Measurements from ENCODE around the gene TOMM34. TPM values are rescaled to one million over a fixed set of nuclear protein-coding genes. Genes with fewer than 3 reads are reported as not detected.

Gene TOMM34
- total RNA-seq: 11.1 TPM

- Histone ChIP-seq H3K4me1 (peaks cover 0 to 11% of the 10 kb centered on the region in 2 donors), H3K27ac (peak within 1 kb of the TSS; percentile 79 to 87), H3K36me3 (peaks cover 4 to 6% of the 10 kb centered on the region in 2 donors), H3K9me3 (no peaks in the 10 kb centered on the region), H3K27me3 (no peaks in the 10 kb centered on the region), H3K4me3 (peak within 1 kb of the TSS; percentile 79 to 89)
- TF ChIP-seq CTCF (IDR thresholded peaks at IDR 0.05): peak in 1 of 3 experiments; percentile 8
- DNase-seq (ENCODE audit: low spot score in 2 of 2): peak; percentile 80 to 97
- intact Hi-C loops (cut with DNase I): loop anchor here (1.0 to 10.0 kb wide), 6 partner anchors 73 to 815 kb away; partner anchors contain the start of genes DBNDD2, FITM2, KCNK15 and OSER1
Measured at GRCh38 chr20:44960103-44960852, at the start of gene TOMM34. TSS of gene TOMM34 (minus strand) at chr20:44960397. CDS start at chr20:44960333, 64 bp downstream.

GRCh38 chr20:45008521-45009049 lies 48.4 kb upstream of the TOMM34 start:
- Histone ChIP-seq H3K4me3 (no peak overlapping the region), H3K9me3 (no peaks in the 10 kb centered on the region), H3K36me3 (peaks cover 5 to 10% of the 10 kb centered on the region in 2 donors), H3K4me1 (no peaks in the 10 kb centered on the region), H3K27me3 (no peaks in the 10 kb centered on the region), H3K27ac (no peak overlapping the region)
- TF ChIP-seq CTCF (IDR thresholded peaks at IDR 0.05): no peak
- DNase-seq (ENCODE audit: low spot score in 2 of 2): no peak
- intact Hi-C loops (cut with DNase I): no loop called here

- TF ChIP-seq CTCF (IDR thresholded peaks at IDR 0.05): no peak
- Histone ChIP-seq H3K9me3 (no peaks in the 10 kb centered on the region), H3K27ac (no peak overlapping the region), H3K4me1 (peaks cover 3 to 5% of the 10 kb centered on the region in 2 donors), H3K27me3 (no peaks in the 10 kb centered on the region), H3K36me3 (peaks cover 48 to 67% of the 10 kb centered on the region in 2 donors), H3K4me3 (no peak overlapping the region)
- intact Hi-C loops (cut with DNase I): no loop called here
- DNase-seq (ENCODE audit: low spot score in 2 of 2): no peak
Measured at GRCh38 chr20:44997668-44998067, 37.5 kb upstream of the TOMM34 start.

- Histone ChIP-seq H3K27me3 (no peaks in the 10 kb centered on the region), H3K27ac (no peak overlapping the region), H3K4me1 (peaks cover 3 to 5% of the 10 kb centered on the region in 2 donors), H3K36me3 (peaks cover 48 to 67% of the 10 kb centered on the region in 2 donors), H3K9me3 (no peaks in the 10 kb centered on the region), H3K4me3 (no peak overlapping the region)
- no peak for TF ChIP-seq CTCF (IDR thresholded peaks at IDR 0.05)
- intact Hi-C loops (cut with DNase I): no loop called here
- no peak for DNase-seq (ENCODE audit: low spot score in 2 of 2)
Measured at GRCh38 chr20:44997171-44997570, 37.0 kb upstream of the TOMM34 start.

GRCh38 chr20:44993343-44993742 lies 33.1 kb upstream of the TOMM34 start:
- no peak overlapping the region for H3K27ac ChIP-seq
- intact Hi-C loops (cut with DNase I): no loop called here
- H3K4me3 ChIP-seq: no peak overlapping the region

More at GRCh38 chr20:44993343-44993742, 33.1 kb upstream of the TOMM34 start:
- peaks cover 3 to 12% of the 10 kb centered on the region in 2 donors for H3K4me1 ChIP-seq
- H3K9me3 ChIP-seq: no peaks in the 10 kb centered on the region
- no peak for TF ChIP-seq CTCF (IDR thresholded peaks at IDR 0.05)
- H3K27me3 ChIP-seq: no peaks in the 10 kb centered on the region
- peaks cover 25 to 36% of the 10 kb centered on the region in 2 donors for H3K36me3 ChIP-seq
- no peak for DNase-seq (ENCODE audit: low spot score in 2 of 2)

All from ascending aorta (tissue), 2 donors.